Erythroblast (primary cell): Measurements from ENCODE around the gene TUBB3.
"Not testable (repeated sequence)": the region's sequence is repeated elsewhere in the genome, so short reads cannot be mapped to it uniquely, and the experiment has no call there.

Experiments used
- DNase-seq, 2 experiments: peaks; one replicate each; lab custom pipeline; 2025; lab: John Stamatoyannopoulos, UW
- GATA1 ChIP-seq: IDR thresholded peaks from 2 replicates; pipeline ENCODE4 v1.6.1; 2011; ENCODE audit warnings: low read depth, mild to moderate bottlenecking, control low read depth, low read length, moderate library complexity
- POLR2A ChIP-seq: IDR thresholded peaks from 2 replicates; pipeline ENCODE4 v1.6.1; 2011; ENCODE audit warnings: mild to moderate bottlenecking, low read length

Gene TUBB3

DNA sequence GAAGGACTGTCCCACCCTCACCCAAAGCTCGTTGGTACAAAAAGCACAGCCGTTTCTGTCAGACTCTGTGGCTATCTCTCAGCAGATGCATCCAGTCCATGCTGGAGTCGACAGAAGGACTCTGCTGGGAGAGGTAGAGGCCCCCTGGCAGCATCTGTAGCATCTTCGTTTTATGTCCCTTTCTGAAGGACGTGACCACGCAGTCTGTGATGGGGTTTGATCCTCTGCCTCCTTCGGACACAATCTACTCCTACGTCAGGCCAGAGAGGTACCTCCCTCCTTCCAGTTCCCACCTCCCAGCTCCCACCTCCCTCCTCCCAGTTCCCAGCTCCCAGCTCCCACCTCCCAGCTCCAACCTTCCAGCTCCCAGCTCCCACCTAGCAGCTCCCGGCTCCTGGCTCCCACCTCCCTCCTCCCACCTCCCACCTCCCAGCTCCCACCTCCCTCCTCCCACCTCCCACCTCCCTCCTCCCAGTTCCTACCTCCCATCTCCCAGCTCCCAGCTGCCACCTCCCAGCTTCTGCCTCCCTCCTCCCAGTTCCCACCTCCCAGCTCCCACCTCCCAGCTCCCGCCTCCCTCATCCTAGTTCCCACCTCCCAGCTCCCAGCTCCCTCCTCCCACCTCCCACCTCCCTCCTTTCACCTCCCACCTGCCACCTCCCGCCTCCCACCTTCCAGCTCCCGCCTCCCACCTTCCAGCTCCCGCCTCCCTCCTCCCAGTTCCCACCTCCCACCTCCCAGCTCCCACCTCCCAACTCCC lies 15.9 kb upstream of the TUBB3 start:
- peak in 1 of 2 experiments; percentile 46 for DNase-seq
- TF ChIP-seq GATA1 (no peak), POLR2A (no peak)

DNA sequence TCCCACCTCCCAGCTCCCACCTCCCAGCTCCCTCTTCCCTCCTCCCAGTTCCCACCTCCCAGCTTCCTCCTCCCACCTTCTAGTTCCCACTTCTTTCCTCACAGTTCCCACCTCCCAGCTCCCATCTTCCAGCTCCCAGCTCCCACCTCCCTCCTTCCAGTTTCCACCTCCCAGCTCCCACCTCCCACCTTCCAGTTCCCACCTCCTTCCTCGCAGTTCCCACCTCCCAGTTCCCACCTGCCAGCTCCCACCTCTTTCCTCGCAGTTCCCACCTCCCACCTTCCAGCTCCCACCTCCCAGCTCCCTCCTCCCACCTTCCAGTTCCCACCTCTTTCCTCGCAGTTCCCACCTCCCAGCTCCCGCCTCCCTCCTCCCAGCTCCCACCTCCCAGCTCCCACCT lies 14.9 kb upstream of the TUBB3 start:
- TF ChIP-seq GATA1 (no peak), POLR2A (no peak)
- peak in 1 of 2 experiments; percentile 49 for DNase-seq

- DNase-seq = peak; percentile 66 to 81
- no peak for TF ChIP-seq POLR2A
- TF ChIP-seq GATA1 = no peak
Measured at GRCh38 chr16:89909777-89910716, 13.1 kb upstream of the TUBB3 start.

GRCh38 chr16:89910717-89911354 lies 12.3 kb upstream of the TUBB3 start:
- TF ChIP-seq POLR2A (no peak), GATA1 (no peak)

DNA sequence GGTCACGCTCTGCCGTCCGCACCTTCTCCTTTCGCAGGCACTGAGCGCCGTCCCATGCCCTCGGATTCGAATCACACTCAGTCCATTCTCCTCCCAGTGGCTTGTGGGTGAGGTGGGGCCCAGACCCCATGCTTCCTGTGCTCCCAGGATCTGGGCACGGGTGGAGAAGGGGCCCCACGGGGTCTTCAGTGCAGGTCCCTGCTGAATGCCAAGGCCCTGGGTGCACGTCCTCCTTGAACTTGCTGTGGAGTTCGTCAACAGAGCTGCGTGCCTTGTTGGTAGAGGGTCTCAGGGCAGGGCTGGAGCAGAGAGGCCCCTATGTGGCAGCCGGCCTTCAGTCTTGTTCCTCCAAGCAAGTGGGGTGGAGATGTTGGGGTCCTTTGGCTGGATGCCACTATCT lies 11.8 kb upstream of the TUBB3 start:
- TF ChIP-seq POLR2A (no peak), GATA1 (no peak)
- DNase-seq = no peak

More at GRCh38 chr16:89910717-89911354, 12.3 kb upstream of the TUBB3 start:
- DNase-seq = no peak

DNA sequence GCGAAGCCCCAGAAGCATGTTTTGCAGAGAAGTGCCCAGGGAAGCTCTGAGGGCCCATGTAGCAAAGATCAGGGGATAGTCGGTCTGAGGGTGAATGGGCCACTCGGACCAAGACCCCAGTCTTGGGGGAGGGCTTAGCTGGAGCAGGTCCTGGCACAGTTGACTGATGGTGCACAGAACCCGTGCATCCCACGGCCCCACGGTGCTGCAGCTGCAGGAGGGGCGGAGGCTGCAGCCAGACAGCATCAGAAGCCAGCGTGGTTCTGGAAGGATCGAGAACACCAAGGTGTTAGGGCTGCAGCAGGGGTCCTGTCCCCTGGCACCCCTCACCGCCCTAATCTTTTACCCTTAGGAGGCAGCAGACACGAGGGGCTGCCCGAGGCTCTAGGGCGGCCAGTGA lies 11.0 kb upstream of the TUBB3 start:
- TF ChIP-seq POLR2A (no peak), GATA1 (no peak)
- DNase-seq = no peak

DNA sequence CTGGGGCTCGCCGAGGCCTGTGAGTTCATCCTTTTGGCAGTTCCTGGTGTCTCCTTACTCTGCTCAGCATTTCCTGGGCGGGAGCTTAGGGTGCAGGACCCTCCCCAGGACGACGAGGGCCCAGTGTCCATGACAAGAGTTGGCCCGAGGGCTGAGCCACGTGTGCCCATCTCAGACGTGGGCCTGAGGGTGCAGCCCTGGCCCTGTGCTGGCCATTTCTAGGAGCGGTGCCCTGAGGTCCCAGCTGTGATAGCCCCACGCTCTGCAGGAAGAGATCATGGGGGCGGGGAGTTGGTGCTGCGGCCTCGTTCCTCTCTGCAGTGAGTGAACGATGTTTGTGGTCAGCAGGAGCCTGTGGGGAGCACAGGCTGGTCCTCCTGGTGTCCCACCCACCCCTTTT lies 10.5 kb upstream of the TUBB3 start:
- TF ChIP-seq POLR2A (no peak), GATA1 (no peak)
- DNase-seq = no peak

- no peak for DNase-seq
- TF ChIP-seq POLR2A (no peak), GATA1 (no peak)
Measured at GRCh38 chr16:89913408-89914387, 9.4 kb upstream of the TUBB3 start.

- DNase-seq = not testable (repeated sequence)
Measured at GRCh38 chr16:89914642-89915285, 8.4 kb upstream of the TUBB3 start.

- DNase-seq = no peak
Measured at GRCh38 chr16:89915303-89916232, 7.6 kb upstream of the TUBB3 start.

DNA sequence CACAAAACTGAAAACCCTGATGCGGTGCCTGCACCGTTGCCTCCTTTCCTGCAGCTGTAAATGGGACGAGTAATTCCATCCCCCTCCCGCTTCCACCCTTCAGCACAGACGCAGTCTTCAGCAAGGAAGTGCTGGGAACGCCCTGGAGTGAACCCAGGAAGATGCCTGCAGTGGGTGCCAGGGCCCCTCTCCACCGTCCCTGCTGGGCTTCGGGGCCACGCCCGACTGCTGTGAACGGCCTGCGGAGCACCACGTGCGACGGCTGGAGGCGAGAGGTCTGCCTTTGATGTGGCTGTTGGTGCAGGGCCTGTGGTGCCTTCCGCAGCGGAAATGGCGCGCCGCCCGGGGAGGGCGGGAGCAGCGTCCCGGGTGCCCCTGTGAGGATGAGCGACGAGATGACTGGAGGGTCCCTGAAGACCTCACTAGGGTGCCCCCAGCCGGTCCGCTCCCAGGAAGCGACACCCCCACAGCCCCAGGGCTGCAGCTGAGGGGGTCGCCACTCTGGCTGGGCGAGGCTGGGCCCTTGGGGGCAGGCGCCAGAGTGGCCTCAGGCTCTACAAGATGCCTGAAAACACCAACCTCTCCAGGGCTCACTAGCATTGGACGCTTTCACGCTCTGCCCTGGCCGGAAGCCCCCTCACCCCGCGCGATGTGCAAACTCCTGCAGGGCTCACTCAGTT lies 5.2 kb upstream of the TUBB3 start:
- TF ChIP-seq POLR2A = no peak
- peak; percentile 58 to 71 for DNase-seq

More at GRCh38 chr16:89915303-89916232, 7.6 kb upstream of the TUBB3 start:
- TF ChIP-seq POLR2A (no peak), GATA1 (no peak)
